Lower leg skin (tissue), 3 donors: Measurements from ENCODE around the gene FBXO44.

ENCODE experiments used
- POLR2A ChIP-seq, 2 donors: fragments of 450-650 bp; IDR thresholded peaks; one replicate each; pipeline ENCODE4 v1.6.1; 2016 to 2017; ENCODE audit warnings: antibody characterized with exemption in 2 of 2, mild to moderate bottlenecking in 1 of 2, moderate library complexity in 1 of 2
- TF ChIP-seq, protein P1 (sequence below), 3 donors: fragments of 450-650 bp; IDR thresholded peaks; one replicate each; pipeline ENCODE4 v1.5.1; 2016; ENCODE audit warnings: antibody characterized with exemption in 3 of 3, mild to moderate bottlenecking in 3 of 3, moderate library complexity in 2 of 3

DNA sequence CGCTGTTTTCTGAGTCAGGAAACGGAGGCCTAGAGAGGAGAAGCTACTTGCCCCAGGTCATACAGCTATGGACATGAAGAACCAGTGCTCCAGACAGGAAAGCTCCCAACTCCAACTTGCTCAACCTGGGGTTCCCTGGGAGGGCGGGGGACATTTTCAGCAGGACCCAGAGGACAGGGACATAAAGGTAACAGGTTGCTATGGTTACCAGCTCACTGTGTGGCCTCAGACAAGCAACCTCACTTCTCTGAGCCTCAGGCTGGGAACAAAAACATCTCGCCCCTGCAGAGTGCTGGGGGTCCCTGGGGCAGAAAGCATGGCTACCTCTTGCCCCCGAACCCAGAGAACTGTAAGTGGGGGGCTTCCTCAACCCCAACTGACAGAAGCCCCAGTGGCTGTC lies 16.6 kb upstream of the FBXO44 start:
- TF ChIP-seq, protein P1, sequence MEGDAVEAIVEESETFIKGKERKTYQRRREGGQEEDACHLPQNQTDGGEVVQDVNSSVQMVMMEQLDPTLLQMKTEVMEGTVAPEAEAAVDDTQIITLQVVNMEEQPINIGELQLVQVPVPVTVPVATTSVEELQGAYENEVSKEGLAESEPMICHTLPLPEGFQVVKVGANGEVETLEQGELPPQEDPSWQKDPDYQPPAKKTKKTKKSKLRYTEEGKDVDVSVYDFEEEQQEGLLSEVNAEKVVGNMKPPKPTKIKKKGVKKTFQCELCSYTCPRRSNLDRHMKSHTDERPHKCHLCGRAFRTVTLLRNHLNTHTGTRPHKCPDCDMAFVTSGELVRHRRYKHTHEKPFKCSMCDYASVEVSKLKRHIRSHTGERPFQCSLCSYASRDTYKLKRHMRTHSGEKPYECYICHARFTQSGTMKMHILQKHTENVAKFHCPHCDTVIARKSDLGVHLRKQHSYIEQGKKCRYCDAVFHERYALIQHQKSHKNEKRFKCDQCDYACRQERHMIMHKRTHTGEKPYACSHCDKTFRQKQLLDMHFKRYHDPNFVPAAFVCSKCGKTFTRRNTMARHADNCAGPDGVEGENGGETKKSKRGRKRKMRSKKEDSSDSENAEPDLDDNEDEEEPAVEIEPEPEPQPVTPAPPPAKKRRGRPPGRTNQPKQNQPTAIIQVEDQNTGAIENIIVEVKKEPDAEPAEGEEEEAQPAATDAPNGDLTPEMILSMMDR (IDR thresholded peaks at IDR 0.05): no peak
- no peak for TF ChIP-seq POLR2A (IDR thresholded peaks at IDR 0.05)
